ENCODE data around the gene MAGI1. TPM values are rescaled to one million over a fixed set of nuclear protein-coding genes. Genes with fewer than 3 reads are reported as not detected.

Gene MAGI1
- total and polyA plus RNA-seq, 2 donors (not counting 1 experiment from before 2014, with no cell fraction given): 0.10 to 0.22 TPM

DNA sequence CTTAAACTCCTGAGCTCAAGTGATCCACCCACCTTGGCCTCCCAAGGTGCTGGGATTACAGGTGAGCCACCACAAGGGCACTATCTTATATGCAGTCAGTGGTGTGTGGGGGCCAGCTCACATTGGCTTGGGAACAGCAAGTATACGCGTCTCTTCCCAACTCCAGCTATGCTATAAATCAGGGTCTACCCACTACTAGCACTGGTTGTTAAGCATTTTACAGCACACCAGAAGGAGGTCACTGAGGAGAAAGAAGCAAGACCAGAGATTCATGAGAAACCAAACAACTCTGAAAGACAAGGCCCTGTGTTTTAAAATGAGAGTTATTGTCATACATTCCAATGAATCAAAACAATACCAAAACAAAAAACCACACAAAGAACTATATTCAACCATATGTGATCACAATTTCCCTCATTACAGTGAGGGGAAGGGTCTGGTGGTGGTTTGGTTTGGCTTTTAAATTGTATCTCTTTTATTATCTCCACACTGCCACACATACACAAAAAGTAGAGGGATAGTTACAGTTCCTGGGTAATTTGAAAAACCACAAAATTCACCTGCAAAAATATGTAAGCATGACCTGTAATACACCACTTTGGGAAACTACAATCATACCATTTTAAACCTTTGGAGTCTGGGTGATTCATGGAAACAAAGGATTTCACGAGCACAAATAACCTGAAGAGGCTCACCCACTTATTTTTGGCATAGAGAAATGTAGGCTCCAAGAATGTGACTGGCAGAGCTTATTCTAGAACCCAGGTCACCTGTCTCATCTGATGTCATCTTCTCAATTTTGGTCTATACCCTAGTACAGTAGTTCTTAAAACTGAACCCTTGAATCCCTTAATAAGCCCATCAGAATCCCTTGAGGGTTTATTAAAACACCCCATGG, 5.2 kb downstream of the MAGI1 start:
- Histone ChIP-seq H3K27me3 (replicated peaks in 1 of 4; ENCODE audit: control extremely low read depth in 1 of 4, control insufficient read depth in 3 of 4, insufficient read depth in 4 of 4, low read length in 3 of 4) (peaks cover 0 to 17% (median 2%) of the 10 kb centered on the region in 4 experiments), H3K4me3 (ENCODE audit: control extremely low read depth in 1 of 5, extremely low read depth in 1 of 5, insufficient read depth in 1 of 5, low read depth in 2 of 5, low read length in 4 of 5) (no peak overlapping the region), H4K20me1 (ENCODE audit: control insufficient read depth, insufficient read depth, low read length, poor library complexity, severe bottlenecking) (no peaks in the 10 kb centered on the region), H3K27ac (ENCODE audit: low read length in 2 of 2) (no peak overlapping the region), H3K79me2 (ENCODE audit: control insufficient read depth, insufficient read depth, low read length) (no peaks in the 10 kb centered on the region), H2AFZ (ENCODE audit: insufficient read depth, low read depth, low read length, poor library complexity, severe bottlenecking) (no peak overlapping the region), H3K9ac (ENCODE audit: low read length) (no peak overlapping the region), H3K4me1 (ENCODE audit: control insufficient read depth in 2 of 2, insufficient read depth in 2 of 2, low read length in 2 of 2) (peaks cover 7 to 9% of the 10 kb centered on the region in 2 donors), H3K4me2 (replicated peaks; ENCODE audit: low read depth, low read length, poor library complexity, severe bottlenecking) (no peak overlapping the region), H3K9me3 (ENCODE audit: control extremely low read depth in 1 of 3, control insufficient read depth in 2 of 3, insufficient read depth in 1 of 3, low read length in 2 of 3) (peaks cover 0 to 7% (median 0%) of the 10 kb centered on the region in 3 donors), H3K36me3 (replicated peaks in 1 of 2; ENCODE audit: control extremely low read depth in 1 of 2, control insufficient read depth in 1 of 2, extremely low read depth in 1 of 2, insufficient read depth in 2 of 2, low read length in 1 of 2) (no peaks in the 10 kb centered on the region)
- ChIA-PET CTCF (interaction anchor here (0.7 kb wide), 1 partner anchor 104 kb away, joined by 3 read pairs; no protein-coding TSS in a partner anchor), POLR2A (no interaction called here)
- H3K4me3 Mint-ChIP-seq: no peak overlapping the region
- H3K4me1 Mint-ChIP-seq: peaks cover 11% of the 10 kb centered on the region
- DNase-seq (no peak), ATAC-seq (ENCODE audit: low read depth) (no peak)
- 73% methylated on average over 3 of the region's 3 CpGs for WGBS (ENCODE audit: insufficient coverage)
- intact Hi-C loops (cut with micrococcal nuclease): no loop called here
- no peaks in the 10 kb centered on the region for H3K9me3 Mint-ChIP-seq (ENCODE audit: insufficient read depth)
- peaks cover 39% of the 10 kb centered on the region for H3K27me3 Mint-ChIP-seq
- TF ChIP-seq EZH2 (IDR thresholded peaks at IDR 0.05; ENCODE audit: borderline replicate concordance, insufficient read depth, low read depth, low read length, poor library complexity, severe bottlenecking): no peak
- TF ChIP-seq CTCF (IDR thresholded peaks at IDR 0.05): no peak
- no peak overlapping the region for H3K27ac Mint-ChIP-seq

DNA sequence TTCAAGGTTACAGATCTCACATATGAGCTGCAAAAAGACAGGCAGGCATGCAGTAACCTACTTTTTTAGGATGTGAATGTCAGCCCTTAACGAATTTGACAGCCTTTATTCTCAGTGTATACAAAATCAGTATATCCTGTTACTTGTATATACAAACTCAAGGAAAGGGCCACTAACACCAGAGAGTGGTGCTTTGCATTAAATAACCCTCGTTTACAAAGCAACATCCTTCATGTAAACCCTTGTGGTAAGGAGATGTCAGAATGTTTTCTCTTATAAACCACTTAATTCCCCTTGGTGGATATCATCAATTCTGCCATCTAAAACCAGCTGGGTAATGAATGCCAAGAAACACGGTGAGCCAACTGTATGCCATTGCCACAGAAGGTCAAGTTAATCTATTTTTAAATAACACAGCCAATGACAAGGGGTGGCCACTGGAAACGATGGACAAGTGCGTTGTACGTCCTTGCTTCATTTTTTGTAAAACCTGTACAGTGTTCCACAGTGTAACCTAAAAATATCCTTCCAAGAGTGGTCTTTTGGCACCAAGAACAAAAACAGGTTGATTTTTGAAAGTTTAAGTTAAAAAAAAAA, 7.5 kb downstream of the MAGI1 start:
- no peak overlapping the region for H2AFZ ChIP-seq (ENCODE audit: insufficient read depth, low read depth, low read length, poor library complexity, severe bottlenecking)
- H3K4me2 ChIP-seq (replicated peaks; ENCODE audit: low read depth, low read length, poor library complexity, severe bottlenecking): no peak overlapping the region
- H3K4me1 ChIP-seq (ENCODE audit: control insufficient read depth in 2 of 2, insufficient read depth in 2 of 2, low read length in 2 of 2): no peaks in the 10 kb centered on the region
- DNase-seq (no peak), ATAC-seq (ENCODE audit: low read depth) (no peak)
- H3K9ac ChIP-seq (ENCODE audit: low read length): no peak overlapping the region
- H3K27ac ChIP-seq (ENCODE audit: low read length in 2 of 2): no peak overlapping the region
- no peaks in the 10 kb centered on the region for H3K9me3 Mint-ChIP-seq (ENCODE audit: insufficient read depth)
- H3K9me3 ChIP-seq (ENCODE audit: control extremely low read depth in 1 of 3, control insufficient read depth in 2 of 3, insufficient read depth in 1 of 3, low read length in 2 of 3): peaks cover 0 to 7% (median 0%) of the 10 kb centered on the region in 3 donors
- ChIA-PET POLR2A (no interaction called here), CTCF (no interaction called here)
- H3K4me3 Mint-ChIP-seq: no peak overlapping the region
- H3K36me3 ChIP-seq (replicated peaks in 1 of 2; ENCODE audit: control extremely low read depth in 1 of 2, control insufficient read depth in 1 of 2, extremely low read depth in 1 of 2, insufficient read depth in 2 of 2, low read length in 1 of 2): no peaks in the 10 kb centered on the region
- peaks cover 19% of the 10 kb centered on the region for H3K27me3 Mint-ChIP-seq
- no peaks in the 10 kb centered on the region for H4K20me1 ChIP-seq (ENCODE audit: control insufficient read depth, insufficient read depth, low read length, poor library complexity, severe bottlenecking)
- no peaks in the 10 kb centered on the region for H3K79me2 ChIP-seq (ENCODE audit: control insufficient read depth, insufficient read depth, low read length)
- no peak overlapping the region for H3K27ac Mint-ChIP-seq
- TF ChIP-seq EZH2 (IDR thresholded peaks at IDR 0.05; ENCODE audit: borderline replicate concordance, insufficient read depth, low read depth, low read length, poor library complexity, severe bottlenecking) (no peak), CTCF (IDR thresholded peaks at IDR 0.05) (no peak)
- H3K27me3 ChIP-seq (replicated peaks in 1 of 4; ENCODE audit: control extremely low read depth in 1 of 4, control insufficient read depth in 3 of 4, insufficient read depth in 4 of 4, low read length in 3 of 4): no peaks in the 10 kb centered on the region
- H3K4me1 Mint-ChIP-seq: no peaks in the 10 kb centered on the region
- H3K4me3 ChIP-seq (ENCODE audit: control extremely low read depth in 1 of 5, extremely low read depth in 1 of 5, insufficient read depth in 1 of 5, low read depth in 2 of 5, low read length in 4 of 5): no peak overlapping the region
- 100% methylated on average over 2 of the region's 6 CpGs for WGBS (ENCODE audit: insufficient coverage)
- intact Hi-C loops (cut with micrococcal nuclease): no loop called here
